Parathyroid adenoma (tissue), 2 donors: Measurements from ENCODE around the gene GNG14.

Experiments
- H2AFZ ChIP-seq: fragments of 300-600 bp; sonication (generic); one replicate; pipeline ENCODE4 v1.7.0; 2017; ENCODE audit warnings: antibody characterized with exemption, mild to moderate bottlenecking
- H3K27ac ChIP-seq: fragments of 300-600 bp; sonication (generic); one replicate; pipeline ENCODE4 v1.7.0; 2017
- H3K27me3 ChIP-seq: fragments of 300-600 bp; sonication (generic); one replicate; pipeline ENCODE4 v1.7.0; 2017; ENCODE audit warnings: low read length; ENCODE audit not compliant: control insufficient read depth, insufficient read depth
- H3K36me3 ChIP-seq: fragments of 300-600 bp; sonication (generic); one replicate; pipeline ENCODE4 v1.7.0; 2017; ENCODE audit warnings: low read length; ENCODE audit not compliant: control insufficient read depth, insufficient read depth
- H3K4me1 ChIP-seq: fragments of 300-600 bp; sonication (generic); one replicate; pipeline ENCODE4 v1.7.0; 2017; ENCODE audit warnings: control low read depth
- H3K4me2 ChIP-seq: fragments of 300-600 bp; sonication (generic); one replicate; pipeline ENCODE4 v1.7.0; 2017; ENCODE audit warnings: low read length
- H3K4me3 ChIP-seq: fragments of 300-600 bp; sonication (generic); one replicate; pipeline ENCODE4 v1.7.0; 2017; ENCODE audit warnings: low read depth, low read length
- H3K79me2 ChIP-seq: fragments of 300-600 bp; sonication (generic); one replicate; pipeline ENCODE4 v1.7.0; 2017; ENCODE audit warnings: control low read depth
- H3K9ac ChIP-seq: fragments of 300-600 bp; sonication (generic); one replicate; pipeline ENCODE4 v1.7.0; 2017; ENCODE audit warnings: mild to moderate bottlenecking
- H3K9me3 ChIP-seq: fragments of 300-600 bp; sonication (generic); one replicate; pipeline ENCODE4 v1.7.0; 2017; ENCODE audit warnings: low read length; ENCODE audit not compliant: control insufficient read depth
- TF ChIP-seq, protein P1 (sequence below): fragments of 300-600 bp; sonication (generic); IDR thresholded peaks from one replicate; pipeline ENCODE4 v1.7.0; 2017; ENCODE audit warnings: antibody characterized with exemption, mild to moderate bottlenecking
- donor health status: primary hyperparathyroidism.

The GNG14 gene

DNA sequence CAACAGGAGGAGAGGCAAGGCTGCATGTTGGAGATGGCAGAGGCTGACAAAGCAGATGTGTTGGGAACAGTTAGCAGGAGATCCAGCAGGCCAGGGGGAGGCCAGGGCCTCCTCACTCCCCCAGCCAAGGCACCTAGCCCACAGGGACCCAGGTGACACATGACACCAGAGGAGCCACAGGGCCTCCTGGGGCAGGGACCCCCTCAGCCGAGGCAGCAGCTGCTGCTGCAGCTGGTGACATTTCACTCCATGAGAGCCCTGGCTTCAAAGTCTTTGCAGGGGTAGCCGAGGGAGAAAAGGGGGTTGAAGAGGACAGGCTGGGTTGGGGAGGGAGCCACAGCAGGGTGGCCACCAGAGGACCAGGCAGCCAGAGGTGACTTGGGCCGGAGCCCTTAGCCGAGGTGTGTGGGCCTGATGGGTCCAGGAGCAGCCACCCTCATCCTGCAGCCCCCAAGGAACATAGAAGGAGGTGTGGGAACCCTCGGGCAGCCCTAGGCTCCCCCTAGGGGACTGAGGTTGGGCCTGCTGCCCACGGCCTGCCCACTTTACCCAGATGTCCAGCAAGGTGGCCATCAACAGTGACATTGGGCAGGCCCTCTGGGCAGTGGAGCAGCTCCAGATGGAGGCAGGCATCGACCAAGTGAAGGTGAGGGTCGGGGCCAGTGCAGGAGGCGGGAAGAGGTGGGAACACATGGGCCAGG lies at the start of gene GNG14:
TSS of gene GNG14 (plus strand) at position 503 of the 701 bp plus-strand sequence. CDS start at position 554, 51 bp downstream.
- Histone ChIP-seq H2AFZ (no peak within 1 kb of the TSS), H3K36me3 (no peaks in the 10 kb centered on the region), H3K4me3 (no peak within 1 kb of the TSS), H3K9me3 (no peaks in the 10 kb centered on the region), H3K9ac (no peak within 1 kb of the TSS), H3K27ac (no peak within 1 kb of the TSS), H3K27me3 (no peaks in the 10 kb centered on the region), H3K79me2 (no peaks in the 10 kb centered on the region), H3K4me1 (no peaks in the 10 kb centered on the region), H3K4me2 (no peak within 1 kb of the TSS)
- TF ChIP-seq, protein P1, sequence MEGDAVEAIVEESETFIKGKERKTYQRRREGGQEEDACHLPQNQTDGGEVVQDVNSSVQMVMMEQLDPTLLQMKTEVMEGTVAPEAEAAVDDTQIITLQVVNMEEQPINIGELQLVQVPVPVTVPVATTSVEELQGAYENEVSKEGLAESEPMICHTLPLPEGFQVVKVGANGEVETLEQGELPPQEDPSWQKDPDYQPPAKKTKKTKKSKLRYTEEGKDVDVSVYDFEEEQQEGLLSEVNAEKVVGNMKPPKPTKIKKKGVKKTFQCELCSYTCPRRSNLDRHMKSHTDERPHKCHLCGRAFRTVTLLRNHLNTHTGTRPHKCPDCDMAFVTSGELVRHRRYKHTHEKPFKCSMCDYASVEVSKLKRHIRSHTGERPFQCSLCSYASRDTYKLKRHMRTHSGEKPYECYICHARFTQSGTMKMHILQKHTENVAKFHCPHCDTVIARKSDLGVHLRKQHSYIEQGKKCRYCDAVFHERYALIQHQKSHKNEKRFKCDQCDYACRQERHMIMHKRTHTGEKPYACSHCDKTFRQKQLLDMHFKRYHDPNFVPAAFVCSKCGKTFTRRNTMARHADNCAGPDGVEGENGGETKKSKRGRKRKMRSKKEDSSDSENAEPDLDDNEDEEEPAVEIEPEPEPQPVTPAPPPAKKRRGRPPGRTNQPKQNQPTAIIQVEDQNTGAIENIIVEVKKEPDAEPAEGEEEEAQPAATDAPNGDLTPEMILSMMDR: no peak

GRCh38 chr19:12638611-12639182 lies 49.1 kb upstream of the GNG14 start:
- H3K36me3 ChIP-seq: no peaks in the 10 kb centered on the region
- H3K27me3 ChIP-seq: no peaks in the 10 kb centered on the region
- no peak overlapping the region for H3K4me2 ChIP-seq
- peaks cover 3% of the 10 kb centered on the region for H3K4me1 ChIP-seq
- peaks cover 3% of the 10 kb centered on the region for H3K79me2 ChIP-seq
- H2AFZ ChIP-seq: no peak overlapping the region
- H3K9ac ChIP-seq: no peak overlapping the region
- no peak overlapping the region for H3K4me3 ChIP-seq
- no peaks in the 10 kb centered on the region for H3K9me3 ChIP-seq
- no peak overlapping the region for H3K27ac ChIP-seq
- TF ChIP-seq, protein P1: no peak

- H3K9ac ChIP-seq: peak overlapping the region; percentile 19
- no peak overlapping the region for H3K4me3 ChIP-seq
Observed at GRCh38 chr19:12639901-12640613, 47.7 kb upstream of the GNG14 start.

DNA sequence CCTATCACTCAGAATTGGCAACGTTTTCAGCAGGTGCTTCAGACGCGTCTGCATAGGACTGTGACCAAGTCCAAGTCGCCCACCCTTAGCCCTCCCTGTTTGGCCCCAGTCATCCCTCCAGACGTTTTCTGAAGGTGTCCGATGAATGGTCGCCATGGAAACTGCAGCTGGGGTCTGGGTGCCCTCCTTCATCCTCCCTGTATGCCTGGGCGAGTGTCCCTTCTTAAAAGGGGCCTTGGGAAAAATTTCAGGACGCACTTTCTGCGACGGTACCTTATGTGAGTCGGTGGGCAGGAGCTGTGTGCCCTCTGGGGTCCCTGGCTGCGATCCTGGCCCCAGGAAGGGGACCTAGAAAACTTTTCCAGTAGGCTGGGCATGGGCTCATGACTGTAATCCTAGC lies 46.3 kb upstream of the GNG14 start:
- H3K9ac ChIP-seq: no peak overlapping the region
- H3K27me3 ChIP-seq: no peaks in the 10 kb centered on the region
- TF ChIP-seq, protein P1: no peak
- no peak overlapping the region for H3K4me2 ChIP-seq
- H3K79me2 ChIP-seq: peaks cover 3% of the 10 kb centered on the region
- H2AFZ ChIP-seq: no peak overlapping the region
- H3K36me3 ChIP-seq: no peaks in the 10 kb centered on the region
- H3K27ac ChIP-seq: no peak overlapping the region
- no peaks in the 10 kb centered on the region for H3K9me3 ChIP-seq
- no peak overlapping the region for H3K4me3 ChIP-seq
- peaks cover 3% of the 10 kb centered on the region for H3K4me1 ChIP-seq

More at GRCh38 chr19:12639901-12640613, 47.7 kb upstream of the GNG14 start:
- Histone ChIP-seq H3K9me3 (no peaks in the 10 kb centered on the region), H2AFZ (peak overlapping the region; percentile 87), H3K27me3 (no peaks in the 10 kb centered on the region), H3K4me1 (peaks cover 3% of the 10 kb centered on the region), H3K79me2 (peaks cover 3% of the 10 kb centered on the region), H3K27ac (no peak overlapping the region), H3K4me2 (peak overlapping the region; percentile 60), H3K36me3 (no peaks in the 10 kb centered on the region)
- TF ChIP-seq, protein P1: peak; percentile 78
